Pons (tissue), 1 donor: ENCODE results near the gene GTF3C2.

ENCODE experiments used
- DNase-seq: peaks from one replicate; pipeline ENCODE4 v3.0.0-alpha.2; 2016; ENCODE audit warnings: low spot score

GTF3C2 gene, protein sequence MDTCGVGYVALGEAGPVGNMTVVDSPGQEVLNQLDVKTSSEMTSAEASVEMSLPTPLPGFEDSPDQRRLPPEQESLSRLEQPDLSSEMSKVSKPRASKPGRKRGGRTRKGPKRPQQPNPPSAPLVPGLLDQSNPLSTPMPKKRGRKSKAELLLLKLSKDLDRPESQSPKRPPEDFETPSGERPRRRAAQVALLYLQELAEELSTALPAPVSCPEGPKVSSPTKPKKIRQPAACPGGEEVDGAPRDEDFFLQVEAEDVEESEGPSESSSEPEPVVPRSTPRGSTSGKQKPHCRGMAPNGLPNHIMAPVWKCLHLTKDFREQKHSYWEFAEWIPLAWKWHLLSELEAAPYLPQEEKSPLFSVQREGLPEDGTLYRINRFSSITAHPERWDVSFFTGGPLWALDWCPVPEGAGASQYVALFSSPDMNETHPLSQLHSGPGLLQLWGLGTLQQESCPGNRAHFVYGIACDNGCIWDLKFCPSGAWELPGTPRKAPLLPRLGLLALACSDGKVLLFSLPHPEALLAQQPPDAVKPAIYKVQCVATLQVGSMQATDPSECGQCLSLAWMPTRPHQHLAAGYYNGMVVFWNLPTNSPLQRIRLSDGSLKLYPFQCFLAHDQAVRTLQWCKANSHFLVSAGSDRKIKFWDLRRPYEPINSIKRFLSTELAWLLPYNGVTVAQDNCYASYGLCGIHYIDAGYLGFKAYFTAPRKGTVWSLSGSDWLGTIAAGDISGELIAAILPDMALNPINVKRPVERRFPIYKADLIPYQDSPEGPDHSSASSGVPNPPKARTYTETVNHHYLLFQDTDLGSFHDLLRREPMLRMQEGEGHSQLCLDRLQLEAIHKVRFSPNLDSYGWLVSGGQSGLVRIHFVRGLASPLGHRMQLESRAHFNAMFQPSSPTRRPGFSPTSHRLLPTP

DNA sequence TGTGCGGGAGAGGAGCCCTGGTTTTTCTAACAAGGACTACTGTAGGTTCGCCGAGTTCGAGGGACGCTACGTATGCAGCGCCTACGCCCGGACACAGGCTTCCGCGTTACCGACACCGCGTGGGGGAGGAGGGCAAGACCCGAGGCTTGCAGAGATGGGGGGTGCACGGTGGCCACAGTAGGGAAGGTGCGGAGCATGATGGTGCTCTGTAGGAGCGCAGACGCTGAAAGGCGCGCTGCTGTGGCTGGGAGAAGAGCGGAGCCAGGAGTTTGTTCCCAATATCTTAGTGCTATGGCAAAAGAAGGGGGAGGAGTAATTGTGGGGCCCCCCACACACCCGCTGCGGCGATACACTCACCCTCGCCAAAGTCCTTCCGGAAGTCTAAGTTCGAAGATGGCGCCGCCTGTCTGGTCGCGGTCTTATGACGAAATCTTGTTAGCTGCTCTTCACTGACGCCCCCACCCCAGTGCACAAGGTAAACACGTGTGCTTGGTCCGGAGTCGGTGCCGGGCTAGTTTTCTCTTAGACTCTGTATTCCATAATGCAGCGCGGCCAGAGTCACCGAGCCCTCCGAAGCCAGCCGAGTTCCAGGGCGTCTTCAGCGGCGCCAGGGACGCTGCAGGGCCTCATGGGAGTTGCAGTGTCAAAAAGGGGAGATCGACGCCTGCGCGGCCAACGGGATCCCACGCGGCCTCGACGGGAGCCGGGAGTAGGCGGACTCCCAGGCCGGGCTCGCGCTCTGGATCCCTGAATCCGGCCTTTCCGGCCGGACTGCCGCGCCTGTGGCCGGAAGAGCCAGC is at the start of gene GTF3C2:
Gene GTF3C2 (minus strand): TSS at position 383 of the 800 bp plus-strand sequence. CDS start 13,210 bp downstream, outside the sequence.
- DNase-seq: peak; percentile 98

DNA sequence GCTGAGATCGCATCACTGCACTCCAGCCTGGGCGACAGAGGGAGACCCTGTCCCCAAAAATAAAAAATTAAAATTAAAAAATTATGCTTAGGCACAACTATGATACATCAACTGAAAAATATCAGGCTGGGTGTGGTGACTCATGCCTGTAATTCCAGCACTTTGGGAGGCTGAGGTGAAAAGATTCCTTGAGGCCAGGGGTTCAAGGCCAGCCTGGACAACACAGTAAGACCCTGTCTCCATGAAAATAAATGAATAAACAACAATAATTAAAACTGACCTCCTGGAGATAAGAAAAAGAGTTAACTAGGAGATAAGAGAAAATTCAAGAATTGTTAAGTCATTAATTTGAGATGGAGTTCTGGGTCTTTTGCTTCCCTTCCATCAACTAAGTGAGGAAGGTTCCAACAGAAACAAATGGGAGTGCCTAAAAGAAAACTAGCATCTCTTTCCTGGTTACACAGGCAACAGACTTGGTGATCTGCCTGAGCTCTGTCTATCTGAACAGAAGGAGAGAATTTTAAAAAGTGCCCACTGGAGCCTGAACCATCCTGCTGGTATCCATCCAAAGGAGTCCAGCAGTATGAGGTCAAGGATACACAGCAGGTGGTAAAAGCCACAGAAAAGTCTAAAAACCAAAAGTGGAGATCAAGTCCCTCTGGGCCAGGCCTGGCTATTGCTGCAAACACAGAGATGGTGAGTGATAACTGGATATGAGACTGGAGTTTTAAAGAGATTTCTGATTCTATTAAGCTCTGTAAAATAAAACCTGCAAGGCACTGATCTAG is 44.0 kb upstream of the GTF3C2 start:
- no peak for DNase-seq

DNA sequence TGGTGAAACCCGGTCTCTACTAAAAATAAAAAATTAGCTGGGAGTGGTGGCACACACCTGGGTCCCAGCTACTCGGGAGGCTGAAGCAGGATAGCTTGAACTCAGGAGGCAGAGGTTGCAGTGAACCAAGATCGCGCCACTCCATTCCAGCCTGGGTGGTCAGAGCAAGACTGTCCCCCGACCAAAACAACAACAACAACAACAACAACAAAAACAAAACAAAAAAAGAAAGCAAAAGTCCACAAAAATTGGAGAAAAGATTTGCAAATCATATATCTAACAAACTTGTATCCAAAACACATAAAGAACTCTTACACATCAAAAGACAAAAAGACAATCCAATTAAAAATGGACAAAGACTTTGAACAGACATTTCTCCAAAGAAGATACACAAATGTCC is 42.4 kb upstream of the GTF3C2 start:
- DNase-seq: no peak

DNA sequence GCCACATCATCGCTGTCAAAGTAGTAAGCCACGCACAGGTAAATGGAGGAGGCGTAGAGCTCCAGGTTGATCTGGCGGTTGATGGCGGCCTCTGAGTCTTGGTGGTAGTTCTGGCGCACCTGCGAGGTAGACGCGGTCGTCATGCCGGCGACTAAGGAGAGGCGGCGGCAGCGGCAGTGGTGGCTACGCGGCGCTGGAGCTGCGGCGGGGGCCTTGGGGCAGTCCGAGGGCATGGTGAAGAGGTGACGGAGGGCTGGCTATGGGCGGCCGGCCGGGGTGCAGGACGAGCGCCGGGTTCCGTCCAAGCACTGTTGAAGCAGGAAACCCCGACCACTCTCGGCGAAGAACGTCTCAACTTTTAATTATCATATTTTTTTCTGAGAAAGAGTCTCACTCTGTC is 36.7 kb upstream of the GTF3C2 start:
- no peak for DNase-seq

DNA sequence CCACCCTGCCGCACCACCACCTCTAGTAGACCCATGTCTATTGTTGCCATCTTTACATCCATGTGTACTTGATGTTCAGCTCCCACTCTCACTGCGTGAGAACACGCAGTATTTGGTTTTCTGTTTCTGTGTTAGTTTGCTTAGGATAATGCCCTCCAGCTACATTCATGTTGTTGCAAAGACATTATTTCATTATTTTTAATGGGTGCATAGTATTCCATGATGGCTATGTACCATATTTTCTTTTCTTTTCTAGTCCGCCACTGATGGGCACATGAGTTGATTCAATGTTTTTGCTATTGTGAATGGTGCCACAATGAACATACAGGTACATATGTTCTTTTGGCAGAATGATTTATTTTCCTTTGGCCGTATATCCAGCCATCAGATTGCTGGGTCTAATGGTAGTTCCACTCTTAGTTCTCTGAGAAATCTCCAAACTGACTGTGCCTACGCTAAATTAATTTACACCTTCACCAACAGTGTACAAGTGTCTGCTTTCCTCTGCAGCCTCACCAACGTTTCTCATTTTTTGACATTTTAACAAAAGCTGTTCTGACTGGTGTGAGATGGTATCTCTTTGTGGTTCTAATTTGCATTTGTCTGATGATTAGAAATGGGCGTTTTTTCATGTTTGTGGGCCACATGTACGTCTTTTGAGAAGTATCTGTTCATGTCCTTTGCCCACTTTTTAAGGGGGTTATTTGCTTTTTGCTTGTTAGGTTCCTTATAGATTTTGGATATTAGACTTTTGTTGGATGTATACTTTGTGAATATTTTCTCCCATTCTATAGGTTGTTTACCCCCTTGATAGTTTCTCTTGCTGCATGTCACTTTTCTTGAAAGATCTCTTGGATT is 34.5 kb upstream of the GTF3C2 start:
- no peak for DNase-seq

DNA sequence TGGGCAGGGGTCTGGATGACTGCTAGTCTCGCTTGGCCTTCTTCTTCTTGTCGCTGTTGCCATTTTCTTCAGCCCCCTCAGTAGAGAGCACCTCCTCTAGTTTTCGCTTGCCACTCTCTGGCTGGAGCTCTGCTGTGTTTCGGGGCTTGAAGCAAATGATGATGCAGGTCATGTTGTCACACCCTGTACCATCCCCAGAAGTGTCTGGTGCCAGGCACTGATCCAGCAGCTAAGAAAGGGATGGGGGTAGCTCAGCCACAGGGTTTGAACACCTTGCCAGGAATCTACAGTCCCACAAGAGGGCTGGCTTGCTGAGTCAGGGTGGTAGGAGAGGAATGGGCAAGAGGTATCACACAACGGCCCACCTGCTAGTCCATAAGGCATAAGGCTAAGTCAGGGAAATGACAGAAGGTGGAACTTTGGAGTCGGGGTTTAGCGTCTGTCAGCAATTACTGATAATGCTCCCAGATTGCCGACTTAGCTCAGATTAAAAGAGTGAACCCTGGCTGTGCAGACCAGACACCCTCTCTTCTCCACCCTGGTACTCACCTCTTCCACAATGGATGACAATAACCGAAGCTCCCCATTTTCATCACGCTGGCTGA is 25.1 kb upstream of the GTF3C2 start:
- DNase-seq: no peak

DNA sequence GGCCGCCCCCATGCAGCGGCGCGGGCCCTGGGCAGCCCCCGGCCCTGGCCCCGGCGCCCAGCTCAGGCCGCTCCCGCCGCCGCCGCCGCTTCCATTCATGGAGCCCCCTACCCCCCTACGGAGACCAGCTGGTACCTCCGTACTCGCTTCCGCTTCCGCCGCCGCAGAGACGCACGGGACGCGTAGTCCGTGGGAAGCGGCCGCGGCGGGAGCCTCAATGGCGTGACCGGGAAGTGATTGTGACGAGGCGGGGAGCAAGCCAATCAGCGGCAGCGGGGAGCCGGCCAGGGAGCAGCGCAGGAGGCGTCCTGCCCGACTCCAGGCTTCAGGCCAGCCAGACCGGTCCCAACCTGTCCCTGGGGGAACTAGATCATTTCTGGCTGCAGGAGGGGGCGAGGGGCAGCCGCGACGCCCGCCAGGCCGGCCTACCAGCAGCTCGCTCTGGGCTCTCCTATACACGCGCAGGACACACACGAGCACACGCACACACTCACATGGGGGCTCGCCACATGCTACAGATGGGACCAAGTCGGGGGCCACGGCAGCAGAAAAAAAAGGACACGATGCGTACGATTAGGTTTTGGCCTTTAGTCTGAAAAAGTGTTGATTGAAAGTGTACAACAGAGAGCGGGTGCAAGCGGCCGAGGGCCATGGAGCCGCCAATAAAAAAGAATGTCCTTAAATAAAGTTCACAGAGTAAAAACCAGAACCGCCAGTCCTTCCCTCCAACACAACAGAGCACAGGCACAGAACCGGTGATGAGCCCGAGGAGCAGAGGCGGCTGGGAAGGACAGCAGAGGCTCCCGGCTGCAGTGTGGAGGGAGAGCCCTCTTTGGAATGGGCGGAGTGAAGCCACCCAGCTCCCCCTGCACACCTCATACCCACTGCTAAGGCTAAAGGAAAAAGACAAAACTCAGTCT is 24.3 kb upstream of the GTF3C2 start, which contains the start of gene ZNF513:
Gene ZNF513 (minus strand): TSS at position 109 of the 920 bp plus-strand sequence. CDS start 208 bp downstream, outside the sequence.
- DNase-seq: peak; percentile 96

DNA sequence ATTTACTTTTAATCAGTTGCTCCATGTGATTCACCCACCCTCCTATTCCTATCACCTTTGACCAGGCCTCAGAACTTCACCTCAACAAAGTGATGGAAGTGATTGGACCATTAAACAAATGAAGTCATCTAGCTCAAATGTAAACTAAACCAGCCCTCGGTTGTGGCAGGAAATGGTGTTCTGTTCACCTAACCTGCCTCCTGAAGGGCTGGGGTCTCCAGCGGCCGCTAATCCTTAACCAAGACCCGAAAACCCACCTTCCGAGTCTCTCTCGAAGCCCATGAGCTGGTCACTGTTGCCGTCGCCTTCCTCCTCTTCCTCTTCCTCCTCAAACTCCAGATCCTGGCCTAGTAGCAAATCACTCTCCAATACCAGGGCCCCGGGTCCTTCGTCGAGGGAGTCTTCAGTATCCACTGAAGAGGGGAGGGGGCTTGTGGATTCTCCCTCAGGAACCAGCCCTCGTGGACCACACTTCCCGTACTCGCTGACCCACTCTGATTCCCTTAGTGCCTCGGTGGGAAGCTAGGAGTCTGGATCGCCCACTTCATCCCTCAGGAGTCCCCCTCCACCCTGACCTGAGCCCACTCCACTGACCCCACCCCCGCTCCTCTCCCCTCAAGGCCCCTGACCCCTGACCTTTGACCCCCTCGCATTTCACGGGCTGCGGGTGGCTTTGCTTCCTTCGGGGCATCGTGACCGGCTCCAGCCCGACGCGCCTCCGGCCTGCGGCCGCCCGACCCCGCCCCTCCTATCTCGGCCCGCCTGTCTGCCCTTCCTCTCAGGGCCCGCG is 23.5 kb upstream of the GTF3C2 start:
- DNase-seq: peak; percentile 73

DNA sequence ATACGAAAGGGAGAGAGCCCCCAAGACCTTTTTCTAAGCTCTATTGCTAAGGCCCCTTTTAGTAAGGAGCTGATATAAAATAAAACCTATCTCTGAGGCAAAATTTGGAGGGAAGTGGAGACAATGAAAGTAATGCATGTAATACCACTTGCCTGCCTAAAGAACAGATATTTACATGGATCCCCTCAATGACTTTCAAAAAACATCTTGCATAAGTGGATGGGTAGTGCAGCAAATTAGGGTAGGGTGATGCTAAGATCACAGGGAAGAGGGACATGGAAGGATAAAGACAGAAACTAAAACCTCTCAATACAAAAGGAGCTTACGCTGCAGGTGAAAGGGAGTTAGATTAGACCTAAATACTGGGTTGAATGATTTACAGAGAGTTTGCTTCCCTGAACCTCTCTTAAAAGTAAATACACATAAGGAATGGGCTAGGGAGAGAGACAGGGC is 22.8 kb upstream of the GTF3C2 start:
- DNase-seq: no peak

DNA sequence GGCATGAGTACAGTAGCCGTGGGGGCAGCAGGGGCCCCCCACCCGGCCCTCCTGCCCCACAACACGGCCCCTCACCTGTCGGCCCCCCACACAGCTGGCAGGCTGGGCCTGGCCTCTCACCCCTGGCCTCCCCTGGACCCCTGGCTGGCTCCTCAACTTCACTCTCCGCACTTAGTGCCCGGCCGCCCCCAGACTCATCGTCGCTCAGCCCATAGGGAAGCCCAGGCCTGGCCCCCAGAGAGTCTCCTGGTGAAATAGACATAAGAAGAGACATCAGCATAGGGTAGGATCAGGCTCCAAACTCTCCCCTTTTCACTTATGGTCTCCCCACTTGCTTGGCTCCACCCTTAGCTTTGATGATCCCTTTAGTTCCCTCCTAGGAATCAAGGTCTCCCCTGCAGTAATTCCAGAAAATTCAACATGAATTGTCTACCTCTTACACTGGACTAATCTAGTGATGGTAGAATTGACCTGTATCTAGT is 22.3 kb upstream of the GTF3C2 start:
- no peak for DNase-seq

DNA sequence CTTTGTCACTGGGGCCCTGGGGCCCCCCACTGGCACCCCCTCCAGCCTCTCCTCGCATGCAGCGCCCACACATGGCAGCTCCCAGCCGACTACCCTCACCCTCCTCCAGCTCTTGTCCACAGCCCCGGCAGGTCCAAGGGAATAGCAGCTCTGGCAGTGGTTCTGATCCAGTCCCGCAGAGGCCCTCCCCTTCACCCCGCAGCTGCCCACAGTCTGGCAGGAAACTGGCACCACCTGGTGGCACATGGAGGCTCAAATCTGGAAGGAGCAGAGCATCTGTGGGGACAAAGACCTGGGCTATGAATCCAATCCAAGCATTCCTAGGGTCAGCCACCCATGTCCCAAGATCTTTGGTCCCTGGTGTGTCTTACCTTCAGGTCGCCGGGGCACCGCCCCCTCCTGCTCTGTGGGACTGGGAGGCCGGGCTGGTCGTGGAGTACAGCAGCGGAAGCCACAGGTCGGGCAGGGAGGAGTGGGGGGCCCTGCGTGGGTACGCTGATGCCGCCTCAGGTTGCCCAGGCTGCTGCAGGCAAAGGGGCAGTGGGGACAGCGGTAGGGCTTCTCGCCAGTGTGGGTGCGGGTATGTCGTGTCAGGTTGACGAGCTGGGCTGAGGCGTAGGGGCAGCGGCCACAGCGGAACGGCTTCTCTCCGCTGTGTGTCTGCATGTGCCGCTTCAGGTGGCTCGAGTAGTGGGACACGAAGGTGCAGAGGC is 21.7 kb upstream of the GTF3C2 start:
- no peak for DNase-seq

DNA sequence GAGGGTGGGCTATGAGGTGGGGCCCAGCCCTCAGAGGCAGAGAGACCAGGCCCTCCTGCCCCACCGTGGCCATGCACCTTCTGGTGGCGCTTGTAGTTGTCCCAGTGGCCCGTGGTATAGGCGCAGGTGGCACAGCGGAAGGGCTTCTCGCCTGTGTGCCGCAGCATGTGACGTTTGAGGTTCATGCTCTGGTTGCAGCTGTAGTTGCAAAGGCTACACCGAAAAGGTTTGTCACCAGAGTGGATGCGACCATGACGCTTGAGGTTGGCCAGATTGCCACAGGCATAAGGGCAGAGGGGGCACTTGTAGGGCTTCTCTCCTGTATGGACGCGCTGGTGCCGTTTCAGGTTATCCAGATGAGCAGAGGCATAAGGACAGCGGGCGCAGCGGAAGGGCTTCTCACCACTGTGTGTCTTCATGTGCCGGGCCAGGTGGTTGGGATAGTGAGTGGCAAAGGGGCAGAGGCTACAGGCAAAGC is 21.1 kb upstream of the GTF3C2 start:
- DNase-seq: no peak

DNA sequence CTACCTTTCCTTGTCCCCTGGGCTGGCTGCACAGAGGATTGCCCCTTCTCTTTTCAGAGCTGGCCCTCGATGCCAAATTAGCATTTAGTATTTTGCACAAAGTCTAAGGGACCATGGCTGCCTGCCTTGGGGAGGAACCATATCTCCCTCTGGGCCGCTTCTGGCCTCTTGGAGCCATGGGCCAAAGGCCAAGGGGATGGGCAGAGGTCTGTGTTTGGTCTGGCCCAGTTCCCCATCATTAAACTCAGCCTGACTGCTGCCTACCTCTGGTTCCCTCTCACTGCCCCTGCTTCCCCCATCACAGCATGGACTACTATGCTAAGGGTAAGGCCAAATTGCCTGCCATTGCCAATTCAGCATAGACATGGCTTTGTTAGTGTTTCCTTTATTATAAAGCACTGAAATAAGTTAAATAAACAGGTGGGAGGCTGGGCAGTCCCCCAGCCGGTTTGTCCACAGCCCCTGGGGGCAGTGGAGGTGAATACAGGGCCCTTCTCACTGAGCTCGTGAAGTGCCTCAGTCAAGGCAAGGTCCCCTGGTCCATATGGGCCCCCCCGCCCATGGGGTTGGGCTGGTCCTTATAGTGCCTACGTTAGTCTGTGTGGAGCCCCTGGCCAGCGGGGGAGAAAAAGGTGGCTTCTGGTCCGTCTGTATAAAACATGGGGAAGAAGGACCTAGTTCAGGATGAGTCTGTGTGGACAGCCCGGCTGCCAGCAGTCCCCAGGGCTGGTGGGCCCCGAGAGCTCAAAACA is 20.5 kb upstream of the GTF3C2 start:
- DNase-seq: no peak

DNA sequence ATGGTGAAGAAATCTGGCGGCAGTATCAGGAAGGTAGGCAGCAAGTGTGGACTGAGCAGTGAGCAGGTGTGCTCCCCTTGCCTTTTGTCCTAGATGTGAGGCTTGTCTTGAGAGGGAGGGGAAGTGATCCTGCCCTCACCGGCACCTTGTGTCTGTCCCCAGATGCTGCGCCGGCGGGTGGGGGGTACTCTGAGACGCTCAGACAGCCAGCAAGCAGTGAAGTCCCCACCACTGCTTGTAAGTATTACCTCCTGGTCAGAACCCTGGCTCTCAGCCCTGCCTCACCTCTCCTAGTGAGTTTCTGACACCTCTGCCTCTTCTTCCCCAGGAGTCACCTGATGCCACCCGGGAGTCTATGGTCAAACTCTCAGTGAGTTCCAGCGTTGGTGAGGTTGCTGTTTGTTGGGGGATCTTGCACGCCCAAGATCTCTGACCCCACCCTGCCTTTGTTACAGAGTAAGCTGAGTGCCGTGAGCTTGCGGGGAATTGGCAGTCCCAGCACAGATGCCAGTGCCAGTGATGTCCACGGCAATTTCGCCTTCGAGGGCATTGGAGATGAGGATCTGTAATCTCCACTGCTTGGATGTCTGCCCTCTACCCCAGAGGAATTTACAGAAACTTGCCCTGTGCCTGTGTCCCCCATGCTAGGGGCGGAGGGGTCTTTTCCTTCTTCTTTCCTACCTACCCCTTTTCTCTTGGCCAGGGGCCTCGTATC is 19.7 kb upstream of the GTF3C2 start:
- DNase-seq: no peak

DNA sequence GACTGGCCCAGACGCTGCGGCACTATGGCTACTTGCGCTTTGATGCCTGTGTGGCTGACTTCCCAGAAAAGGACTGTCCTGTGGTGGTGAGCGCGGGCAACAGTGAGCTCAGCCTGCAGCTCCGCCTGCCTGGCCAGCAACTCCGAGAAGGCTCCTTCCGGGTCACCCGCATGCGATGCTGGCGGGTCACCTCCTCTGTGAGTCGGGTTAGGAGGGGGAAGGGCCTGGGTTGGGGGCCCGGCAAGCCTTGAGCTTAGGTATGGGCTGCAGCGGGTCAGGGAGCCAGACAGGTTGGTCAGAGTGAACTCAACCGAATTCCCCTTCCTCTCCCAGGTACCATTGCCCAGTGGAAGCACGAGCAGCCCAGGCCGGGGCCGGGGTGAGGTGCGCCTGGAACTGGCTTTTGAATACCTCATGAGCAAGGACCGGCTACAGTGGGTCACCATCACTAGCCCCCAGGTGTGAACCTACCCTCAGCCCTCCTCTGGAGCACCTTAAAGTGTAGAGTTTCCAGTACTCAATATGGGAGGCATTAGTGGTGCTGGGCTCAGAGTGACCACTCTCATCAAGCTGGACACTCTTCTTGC is 19.0 kb upstream of the GTF3C2 start:
- no peak for DNase-seq
